KOPT-K1 (cell line): ENCODE data around the gene RND1.
"Not testable (repeated sequence)": the region's sequence is repeated elsewhere in the genome, so short reads cannot be mapped to it uniquely, and the experiment has no call there.

ENCODE experiments used
- H3K27ac ChIP-seq: fragments of 200-600 bp; sonication (generic); 2 replicates; pipeline ENCODE4 v1.5.1; 2016; ENCODE audit warnings: antibody characterized with exemption, mild to moderate bottlenecking, low read depth, low read length; ENCODE audit not compliant: poor library complexity, severe bottlenecking
- H3K36me3 ChIP-seq: fragments of 200-600 bp; sonication (generic); 2 replicates; pipeline ENCODE4 v1.5.1; 2017; ENCODE audit warnings: antibody characterized with exemption, mild to moderate bottlenecking, low read length, moderate library complexity; ENCODE audit not compliant: insufficient read depth
- H3K9me3 ChIP-seq: fragments of 200-600 bp; sonication (generic); 2 replicates; pipeline ENCODE4 v1.5.1; 2017; ENCODE audit warnings: antibody characterized with exemption, low read length, mild to moderate bottlenecking; ENCODE audit not compliant: insufficient read depth, poor library complexity, severe bottlenecking

Gene RND1

GRCh38 chr12:48857278-48857994 lies 8.2 kb downstream of the RND1 start:
- Histone ChIP-seq H3K9me3 (no peaks in the 10 kb centered on the region), H3K27ac (no peak overlapping the region), H3K36me3 (no peaks in the 10 kb centered on the region)

- Histone ChIP-seq H3K9me3 (no peaks in the 10 kb centered on the region), H3K36me3 (no peaks in the 10 kb centered on the region), H3K27ac (no peak overlapping the region)
Observed at GRCh38 chr12:48856379-48856778, 9.3 kb downstream of the RND1 start.

GRCh38 chr12:48854932-48855331 lies 10.7 kb downstream of the RND1 start:
- not testable (repeated sequence) for H3K36me3 ChIP-seq, H3K9me3 ChIP-seq, H3K27ac ChIP-seq

GRCh38 chr12:48854488-48854887 lies 11.2 kb downstream of the RND1 start:
- Histone ChIP-seq H3K36me3 (peaks cover 14% of the 10 kb centered on the region), H3K9me3 (no peaks in the 10 kb centered on the region)

GRCh38 chr12:48852734-48853688 lies 12.7 kb downstream of the RND1 start:
- Histone ChIP-seq H3K36me3 (peaks cover 29% of the 10 kb centered on the region), H3K27ac (peak overlapping the region; percentile 97), H3K9me3 (no peaks in the 10 kb centered on the region)

More at GRCh38 chr12:48854488-48854887, 11.2 kb downstream of the RND1 start:
- no peak overlapping the region for H3K27ac ChIP-seq

- peak within 1 kb of the TSS; percentile 97 for H3K27ac ChIP-seq
- peaks cover 38% of the 10 kb centered on the region for H3K36me3 ChIP-seq
- no peaks in the 10 kb centered on the region for H3K9me3 ChIP-seq
Observed at GRCh38 chr12:48851883-48852733, 13.6 kb downstream of the RND1 start, which contains the start of gene DDX23. Gene DDX23 (minus strand): TSS chr12:48852163. CDS start chr12:48845782, 6,381 bp downstream.

- not testable (repeated sequence) for H3K27ac ChIP-seq, H3K9me3 ChIP-seq
- peaks cover 85% of the 10 kb centered on the region for H3K36me3 ChIP-seq
Observed at GRCh38 chr12:48842021-48842420, 23.6 kb downstream of the RND1 start.

GRCh38 chr12:48838048-48838447 lies 27.6 kb downstream of the RND1 start:
- Histone ChIP-seq H3K9me3 (no peaks in the 10 kb centered on the region), H3K27ac (no peak overlapping the region), H3K36me3 (peaks cover 86% of the 10 kb centered on the region)

- Histone ChIP-seq H3K27ac (no peak overlapping the region), H3K36me3 (peaks cover 100% of the 10 kb centered on the region), H3K9me3 (no peaks in the 10 kb centered on the region)
Observed at GRCh38 chr12:48832321-48833060, 33.2 kb downstream of the RND1 start.

GRCh38 chr12:48831257-48831656 lies 34.4 kb downstream of the RND1 start:
- Histone ChIP-seq H3K36me3 (peaks cover 100% of the 10 kb centered on the region), H3K9me3 (no peaks in the 10 kb centered on the region), H3K27ac (no peak overlapping the region)

GRCh38 chr12:48828841-48829575 lies 36.7 kb downstream of the RND1 start:
- Histone ChIP-seq H3K36me3 (peaks cover 95% of the 10 kb centered on the region), H3K27ac (no peak overlapping the region), H3K9me3 (no peaks in the 10 kb centered on the region)

- H3K36me3 ChIP-seq = peaks cover 93% of the 10 kb centered on the region
- H3K27ac ChIP-seq = no peak overlapping the region
- H3K9me3 ChIP-seq = no peaks in the 10 kb centered on the region
Observed at GRCh38 chr12:48828293-48828692, 37.4 kb downstream of the RND1 start.

GRCh38 chr12:48827513-48828096 lies 38.1 kb downstream of the RND1 start:
- no peak overlapping the region for H3K27ac ChIP-seq
- H3K36me3 ChIP-seq = peaks cover 86% of the 10 kb centered on the region
- H3K9me3 ChIP-seq = no peaks in the 10 kb centered on the region
